H4 (cell line): ENCODE measurements around the gene ABITRAM. TPM values are rescaled to one million over a fixed set of nuclear protein-coding genes. Genes with fewer than 3 reads are reported as not detected.
"Not testable (repeated sequence)": the region's sequence is repeated elsewhere in the genome, so short reads cannot be mapped to it uniquely, and the experiment has no call there.

Source experiments
- DNase-seq: peaks from one replicate; pipeline ENCODE4 v3.0.0-alpha.2; 2015; ENCODE audit warnings: low spot score
- total RNA-seq: library from RNA; depleted of rRNA; stranded (reverse); fragments of >200 nt; shearing (Covaris generic); gene quantifications from 2 replicates; pipeline ENCODE4 v1.2.3, GENCODE V29; 2014

Gene ABITRAM
- total RNA-seq, 1 experiment from 2014 or later, result 8.3 TPM

- DNase-seq, result no peak
Observed at GRCh38 chr9:108928386-108928785, 5.8 kb upstream of the ABITRAM start.

GRCh38 chr9:108933231-108933717 lies 926 bp upstream of the ABITRAM start:
- DNase-seq, result no peak

- peak; percentile 92 for DNase-seq
Observed at GRCh38 chr9:108933718-108934322, 380 bp upstream of the ABITRAM start, which contains the start of gene ELP1. Gene ELP1 (minus strand): TSS chr9:108934124. CDS start chr9:108931146, 2,978 bp downstream.

- no peak for DNase-seq
Observed at GRCh38 chr9:108937561-108938305, 3.5 kb downstream of the ABITRAM start.

- DNase-seq, result no peak
Observed at GRCh38 chr9:108939975-108940374, 5.8 kb downstream of the ABITRAM start.

GRCh38 chr9:108950168-108950567 lies 16.0 kb downstream of the ABITRAM start:
- DNase-seq, result no peak

GRCh38 chr9:108951578-108951977 lies 17.4 kb downstream of the ABITRAM start:
- DNase-seq, result no peak

GRCh38 chr9:108953983-108954574 lies 19.9 kb downstream of the ABITRAM start:
- peak; percentile 30 for DNase-seq

- no peak for DNase-seq
Observed at GRCh38 chr9:108956022-108956630, 21.9 kb downstream of the ABITRAM start.

GRCh38 chr9:108956631-108957026 lies 22.4 kb downstream of the ABITRAM start:
- no peak for DNase-seq

- DNase-seq, result no peak
Observed at GRCh38 chr9:108960331-108960730, 26.1 kb downstream of the ABITRAM start.

GRCh38 chr9:108961151-108961550 lies 27.0 kb downstream of the ABITRAM start:
- no peak for DNase-seq

GRCh38 chr9:108963459-108964143 lies 29.4 kb downstream of the ABITRAM start:
- DNase-seq, result no peak

GRCh38 chr9:108967916-108968315 lies 33.7 kb downstream of the ABITRAM start:
- DNase-seq, result no peak

- DNase-seq, result not testable (repeated sequence)
Observed at GRCh38 chr9:108971392-108971791, 37.2 kb downstream of the ABITRAM start.

- no peak for DNase-seq
Observed at GRCh38 chr9:108972186-108972585, 38.0 kb downstream of the ABITRAM start.

- no peak for DNase-seq
Observed at GRCh38 chr9:108972626-108973209, 38.5 kb downstream of the ABITRAM start.

GRCh38 chr9:108973895-108974294 lies 39.7 kb downstream of the ABITRAM start:
- no peak for DNase-seq

- DNase-seq, result no peak
Observed at GRCh38 chr9:108978205-108978604, 44.0 kb downstream of the ABITRAM start.

GRCh38 chr9:108980893-108981292 lies 46.7 kb downstream of the ABITRAM start:
- DNase-seq, result no peak

GRCh38 chr9:108983885-108984284 lies 49.7 kb downstream of the ABITRAM start:
- no peak for DNase-seq
